GM21528 (cell line): ENCODE measurements around the gene KLHL1.

Experiments
- ATAC-seq: cut with Tn5 transposase; IDR thresholded peaks from one replicate; pipeline ENCODE4 v1.9.1; 2021; ENCODE audit warnings: mild to moderate bottlenecking, moderate library complexity; ENCODE audit not compliant: unreplicated experiment, low FRiP score

The KLHL1 gene

DNA sequence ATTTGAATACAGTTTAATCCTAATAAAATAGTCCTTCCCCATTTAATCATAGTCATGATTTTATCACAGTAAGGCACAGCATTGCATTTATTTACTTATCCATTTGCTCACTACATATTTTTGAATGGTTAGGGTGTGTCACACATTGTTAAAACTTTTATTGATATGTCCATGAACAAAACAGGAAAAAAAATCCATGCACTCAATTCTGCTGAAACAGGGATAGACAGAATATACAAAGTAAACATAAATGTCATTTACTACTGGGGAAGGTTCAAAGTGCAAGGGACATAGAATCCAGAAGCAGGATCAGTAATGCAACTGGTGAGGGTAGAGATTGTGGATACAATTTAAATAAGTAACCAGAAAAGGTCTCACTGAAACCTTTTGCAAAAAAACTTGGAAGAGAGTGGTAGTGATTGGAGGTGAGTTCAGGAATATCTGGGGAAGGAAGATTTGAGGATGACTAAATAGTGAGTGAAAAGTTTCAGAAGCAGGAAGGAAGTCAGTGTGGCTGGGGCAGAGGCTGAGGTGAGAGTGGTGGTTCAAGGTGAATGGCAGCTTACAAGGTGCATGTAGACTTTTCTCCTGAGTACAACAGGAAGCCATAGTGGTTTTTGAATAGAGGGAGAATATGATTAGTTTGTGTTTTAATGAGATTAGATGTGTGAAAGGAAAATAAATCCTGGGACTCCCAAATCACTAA, 387.8 kb downstream of the KLHL1 start:
- no peak for ATAC-seq

DNA sequence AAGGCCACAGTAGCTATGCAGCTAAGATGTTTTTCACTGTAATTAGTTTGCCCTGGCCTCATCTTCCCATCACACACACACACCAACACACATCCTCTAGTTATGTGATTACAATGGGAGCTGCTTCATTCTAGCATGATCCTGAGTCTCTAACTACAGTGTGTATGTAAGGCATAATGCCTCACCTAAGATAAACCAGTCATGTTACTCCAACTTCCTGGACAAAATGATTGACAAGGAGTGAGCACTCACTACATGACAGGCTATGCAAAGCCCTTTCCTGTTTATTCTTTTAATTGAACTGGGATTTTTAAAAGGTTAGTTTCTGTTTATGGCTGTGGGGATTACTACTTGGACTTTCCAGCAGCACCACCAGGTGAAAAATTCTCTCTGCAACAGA, 401.4 kb downstream of the KLHL1 start:
- ATAC-seq = no peak

DNA sequence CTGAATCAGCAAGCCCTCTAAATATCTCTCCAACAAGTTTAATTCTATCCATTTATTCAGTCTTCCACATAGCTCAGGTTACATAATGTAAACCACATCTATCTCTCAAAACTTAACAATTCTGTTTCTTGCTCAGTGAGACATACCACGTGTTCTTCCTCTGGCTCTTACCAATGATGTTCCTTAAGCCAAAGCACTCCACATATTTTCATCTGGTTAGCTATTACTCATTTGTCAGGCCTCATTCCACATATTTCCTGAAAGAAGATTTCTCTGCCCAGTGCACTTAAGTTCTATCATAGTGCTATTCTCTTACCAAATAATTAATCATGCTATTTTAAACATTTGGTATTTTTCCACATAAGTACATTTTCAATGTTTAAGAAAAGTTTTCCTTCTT, 403.9 kb downstream of the KLHL1 start:
- ATAC-seq = no peak

GRCh38 chr13:69690999-69691398, 417.3 kb downstream of the KLHL1 start:
- ATAC-seq = no peak

- ATAC-seq = no peak
Measured at GRCh38 chr13:69683921-69684686, 424.1 kb downstream of the KLHL1 start.

- no peak for ATAC-seq
Measured at GRCh38 chr13:69681722-69682121, 426.5 kb downstream of the KLHL1 start.

GRCh38 chr13:69677343-69677742, 430.9 kb downstream of the KLHL1 start:
- ATAC-seq = no peak

- ATAC-seq = no peak
Measured at GRCh38 chr13:69676286-69676685, 432.0 kb downstream of the KLHL1 start.

DNA sequence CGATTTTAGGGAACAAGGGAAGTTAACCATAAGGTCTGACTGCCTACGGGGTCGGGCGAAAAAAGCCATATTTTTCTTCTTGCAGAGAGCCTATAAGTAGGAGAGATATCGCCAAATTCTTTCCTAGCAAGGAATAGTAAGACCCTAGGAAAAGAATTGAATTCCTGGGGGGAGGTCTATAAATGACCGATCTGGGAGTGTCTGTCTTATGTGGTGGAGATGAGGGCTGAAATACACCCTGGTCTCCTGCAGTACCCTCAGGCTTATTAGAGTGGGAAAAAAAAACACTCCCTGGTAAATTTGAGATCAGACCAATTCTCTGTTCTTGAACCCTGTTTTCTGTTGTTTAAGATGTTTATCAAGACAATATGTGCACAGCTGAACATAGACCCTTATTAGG, 448.1 kb downstream of the KLHL1 start:
- no peak for ATAC-seq

DNA sequence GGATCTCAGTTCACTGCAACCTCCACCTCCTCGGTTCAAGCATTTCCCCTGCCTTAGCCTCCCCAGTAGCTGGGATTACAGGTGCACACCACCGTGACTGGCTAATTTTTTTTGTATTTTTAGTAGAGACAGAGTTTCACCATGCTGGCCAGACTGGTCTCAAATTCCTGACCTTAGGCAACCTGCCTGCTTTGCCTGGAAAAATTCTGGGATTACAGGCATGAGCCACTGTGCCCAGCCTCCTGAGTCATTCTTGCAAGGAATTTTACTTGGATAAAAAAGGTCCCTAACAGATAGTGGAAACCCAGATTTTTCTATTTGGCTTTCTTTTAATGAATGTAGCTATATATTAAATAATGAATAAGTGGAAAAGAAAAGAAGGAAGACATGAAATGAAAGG, 450.6 kb downstream of the KLHL1 start:
- ATAC-seq = no peak

DNA sequence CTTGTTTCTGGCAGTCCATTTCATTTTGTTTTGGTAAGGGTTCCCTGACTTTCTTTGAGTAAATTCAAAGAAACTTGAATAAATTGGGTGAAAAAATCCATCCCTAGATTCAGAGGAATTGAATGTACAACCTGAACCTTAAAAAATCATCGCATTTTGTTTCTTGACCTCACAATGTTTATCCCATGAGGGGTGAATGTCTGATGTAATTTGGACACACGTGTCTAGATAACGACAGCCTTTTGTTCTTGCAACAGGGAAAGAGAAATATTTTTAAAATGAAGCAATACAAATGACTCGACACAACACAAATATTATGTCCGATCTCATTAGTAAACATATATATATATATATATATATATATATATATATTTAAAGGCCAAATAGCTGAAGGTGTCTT, 453.9 kb downstream of the KLHL1 start:
- ATAC-seq = no peak
